Measurements from ENCODE around the gene HPF1. TPM values are rescaled to one million over a fixed set of nuclear protein-coding genes. Genes with fewer than 3 reads are reported as not detected.
"Not testable (repeated sequence)": the region's sequence is repeated elsewhere in the genome, so short reads cannot be mapped to it uniquely, and the experiment has no call there.

HPF1 gene
- total RNA-seq (2021; fragmentation: NEBNext Ultra II Directional; extraction: Animal tissue kit (Norgen Biotek cat#: 25700)): 10 to 100 TPM; 25.5 to 33.9 (median 31.0) TPM
- long read RNA-seq, transcript HPF1-201 (8 exons, 1,230 nt): major isoform, 13 of 41 reads
- long read RNA-seq, partial matches to known transcripts: 23 of 41 reads
- long read RNA-seq, other reads (novel, unspliced or antisense): 4 of 41 reads

DNA sequence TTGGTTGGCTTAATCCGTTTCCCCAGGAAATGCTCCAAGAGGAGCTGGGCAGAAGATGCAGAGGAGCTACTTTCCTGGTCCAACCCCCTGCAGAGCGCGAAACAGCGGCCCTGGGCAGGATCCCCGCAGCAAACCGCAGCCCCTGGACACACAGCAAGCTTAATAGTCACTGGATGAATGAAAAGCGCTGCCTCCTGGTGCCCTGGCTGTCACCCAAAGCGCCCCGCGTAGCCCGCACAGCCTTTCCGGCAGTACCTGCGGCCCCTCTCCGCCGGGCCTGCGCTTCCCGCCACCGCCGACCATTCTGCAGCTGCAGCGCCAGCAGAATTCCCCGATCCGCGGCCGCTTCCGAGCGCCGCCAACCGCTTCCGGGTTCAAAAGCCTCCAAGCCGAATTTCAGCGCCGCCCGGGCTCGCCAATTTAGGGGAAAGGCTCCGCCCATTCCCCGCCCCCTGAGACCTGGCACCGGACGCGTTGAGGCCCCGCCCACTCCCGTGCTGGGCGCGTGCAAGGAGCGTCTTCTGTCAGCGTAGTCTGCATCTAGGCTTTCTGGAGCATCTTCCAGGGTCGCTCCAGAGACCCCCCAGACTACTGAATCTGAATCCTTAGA, at the start of gene HPF1:
HPF1 (minus strand) TSS at position 370 of the 610 bp plus-strand sequence; CDS start at position 303, 67 bp downstream.
- Mint-ChIP-seq H3K4me1 (ENCODE audit: low read depth) (peaks cover 19% of the 10 kb centered on the region), H3K27me3 (ENCODE audit: insufficient read depth) (no peaks in the 10 kb centered on the region; the same call in 1 of the 2 replicates), H3K36me3 (ENCODE audit: low read depth) (no peaks in the 10 kb centered on the region), H3K9me3 (no peaks in the 10 kb centered on the region), H3K4me3 (peak within 1 kb of the TSS; percentile 91), H3K27ac (peak within 1 kb of the TSS; percentile 72)
- peak; percentile 70 for DNase-seq
- TF ChIP-seq CTCF (IDR thresholded peaks at IDR 0.05): no peak

DNA sequence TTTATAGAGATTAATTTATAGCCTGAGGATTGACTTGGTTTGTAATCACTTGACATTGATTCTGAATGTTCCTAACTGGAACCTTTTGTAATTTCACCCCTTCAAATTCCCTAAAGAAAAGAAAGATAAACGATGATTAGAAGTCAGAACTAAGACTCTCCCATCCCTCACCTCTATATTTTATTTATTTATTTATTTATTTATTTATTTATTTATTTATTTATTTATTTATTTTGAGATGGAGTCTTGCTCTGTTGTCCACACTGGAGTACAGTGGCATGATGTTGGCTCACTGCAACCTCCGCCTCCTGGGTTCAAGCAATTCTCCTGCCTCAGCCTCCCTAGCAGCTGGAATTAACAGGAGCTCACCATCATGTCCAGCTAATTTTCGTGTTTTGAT, 49.0 kb upstream of the HPF1 start:
- H3K36me3 Mint-ChIP-seq (ENCODE audit: low read depth); H3K4me1 Mint-ChIP-seq (ENCODE audit: low read depth); H3K27ac Mint-ChIP-seq; DNase-seq; H3K4me3 Mint-ChIP-seq; H3K9me3 Mint-ChIP-seq: not testable (repeated sequence)
- H3K27me3 Mint-ChIP-seq (ENCODE audit: insufficient read depth): peaks cover 12% of the 10 kb centered on the region

DNA sequence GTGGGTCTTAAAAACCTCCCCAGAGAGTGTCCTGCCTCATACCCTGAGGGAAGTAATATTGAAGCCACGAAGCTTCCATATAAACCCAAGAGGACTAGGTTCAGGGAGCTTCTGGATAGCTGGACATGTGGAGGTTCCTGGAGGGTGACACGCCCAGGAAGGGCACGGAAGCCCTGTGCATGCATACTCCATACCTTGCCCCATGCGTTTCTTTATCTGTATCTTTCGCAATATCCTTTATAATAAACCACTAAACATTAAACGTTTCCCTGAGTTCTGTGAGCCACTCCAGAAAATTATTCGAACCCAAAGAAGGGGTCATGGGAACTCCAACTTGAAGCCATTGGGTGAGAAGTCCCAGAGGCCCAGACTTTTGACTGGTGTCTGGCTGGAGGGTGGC, 45.7 kb upstream of the HPF1 start:
- no peak for DNase-seq
- peaks cover 12% of the 10 kb centered on the region for H3K27me3 Mint-ChIP-seq (ENCODE audit: insufficient read depth)
- H3K4me1 Mint-ChIP-seq (ENCODE audit: low read depth): no peaks in the 10 kb centered on the region

DNA sequence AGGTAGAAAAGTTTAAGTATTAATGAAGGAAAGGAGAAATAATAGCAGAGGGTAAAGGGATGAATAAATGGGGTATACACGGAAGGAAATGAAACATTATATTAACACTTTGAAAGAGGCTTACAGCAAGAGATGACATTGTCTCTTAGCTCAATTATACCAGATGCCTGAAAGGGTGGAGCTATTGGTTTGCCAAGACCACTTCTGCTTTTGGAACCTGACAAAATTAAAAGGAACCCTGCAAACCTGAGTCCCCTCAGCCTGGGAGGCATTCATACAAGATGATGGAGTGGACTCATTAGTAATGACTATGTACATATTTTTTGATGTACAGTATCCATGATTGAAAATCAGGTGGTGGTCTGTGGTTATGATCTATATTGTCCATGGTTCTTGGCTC, 45.1 kb upstream of the HPF1 start:
- peaks cover 14% of the 10 kb centered on the region for H3K27me3 Mint-ChIP-seq (ENCODE audit: insufficient read depth)
- H3K4me3 Mint-ChIP-seq: no peak overlapping the region
- H3K27ac Mint-ChIP-seq: no peak overlapping the region
- no peaks in the 10 kb centered on the region for H3K36me3 Mint-ChIP-seq (ENCODE audit: low read depth)
- H3K4me1 Mint-ChIP-seq (ENCODE audit: low read depth): no peaks in the 10 kb centered on the region
- DNase-seq: no peak
- no peaks in the 10 kb centered on the region for H3K9me3 Mint-ChIP-seq
- no peak for TF ChIP-seq CTCF (IDR thresholded peaks at IDR 0.05)

More for the DNA sequence above, 45.7 kb upstream of the HPF1 start:
- Mint-ChIP-seq H3K9me3 (no peaks in the 10 kb centered on the region), H3K27ac (no peak overlapping the region), H3K4me3 (no peak overlapping the region), H3K36me3 (ENCODE audit: low read depth) (no peaks in the 10 kb centered on the region)
- no peak for TF ChIP-seq CTCF (IDR thresholded peaks at IDR 0.05)

GRCh38 chr4:169800541-169800940, 42.8 kb upstream of the HPF1 start:
- Mint-ChIP-seq H3K27ac (no peak overlapping the region), H3K36me3 (ENCODE audit: low read depth) (no peaks in the 10 kb centered on the region), H3K9me3 (no peaks in the 10 kb centered on the region), H3K4me3 (no peak overlapping the region), H3K27me3 (ENCODE audit: insufficient read depth) (peaks cover 13% of the 10 kb centered on the region), H3K4me1 (ENCODE audit: low read depth) (peaks cover 4% of the 10 kb centered on the region)
- DNase-seq: no peak
- no peak for TF ChIP-seq CTCF (IDR thresholded peaks at IDR 0.05)

DNA sequence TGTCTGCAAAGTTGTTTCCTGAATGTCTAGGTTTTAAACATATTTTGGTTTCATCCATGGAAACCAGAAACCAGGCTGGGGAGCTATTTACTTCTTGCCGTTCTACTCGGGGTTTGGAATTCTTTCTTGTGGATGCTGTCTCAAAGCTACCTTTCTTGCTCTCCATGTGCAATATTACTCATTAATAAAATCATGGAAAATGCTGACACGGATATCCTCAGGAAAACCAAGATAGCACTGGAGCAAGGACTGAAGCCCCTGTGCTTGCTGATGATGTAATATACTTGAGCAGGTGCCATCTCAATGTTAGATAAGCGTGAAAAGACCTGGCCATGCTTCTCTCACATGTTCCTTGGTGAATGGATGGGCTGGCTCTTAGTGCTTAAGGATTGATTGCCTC, 41.5 kb upstream of the HPF1 start:
- no peaks in the 10 kb centered on the region for H3K9me3 Mint-ChIP-seq

More for the DNA sequence above, 41.5 kb upstream of the HPF1 start:
- Mint-ChIP-seq H3K27me3 (ENCODE audit: insufficient read depth) (peaks cover 13% of the 10 kb centered on the region), H3K27ac (no peak overlapping the region), H3K4me1 (ENCODE audit: low read depth) (peaks cover 9% of the 10 kb centered on the region), H3K36me3 (ENCODE audit: low read depth) (no peaks in the 10 kb centered on the region), H3K4me3 (no peak overlapping the region)
- no peak for TF ChIP-seq CTCF (IDR thresholded peaks at IDR 0.05)
- no peak for DNase-seq
